Peyer's patch (tissue), 4 donors: ENCODE data around the gene EMCN. TPM values are rescaled to one million over a fixed set of nuclear protein-coding genes. Genes with fewer than 3 reads are reported as not detected.
"Not testable (repeated sequence)": the region's sequence is repeated elsewhere in the genome, so short reads cannot be mapped to it uniquely, and the experiment has no call there.

ENCODE experiments used
- DNase-seq, 3 donors: peaks; one replicate each; pipeline ENCODE4 v3.0.0-alpha.2; 2017 to 2019
- H3K27ac ChIP-seq, 4 donors: fragments of 200-600 bp; sonication (generic); one replicate each; pipeline ENCODE4 v1.5.1; 2016 to 2019
- H3K27me3 ChIP-seq, 2 donors: fragments of 200-600 bp; sonication (generic); one replicate each; pipeline ENCODE4 v1.5.1; 2019
- H3K36me3 ChIP-seq, 3 donors: fragments of 200-600 bp; sonication (generic); one replicate each; pipeline ENCODE4 v1.5.1; 2016 to 2019
- H3K4me1 ChIP-seq, 4 donors: fragments of 200-600 bp; sonication (generic); one replicate each; pipeline ENCODE4 v1.5.1; 2016 to 2019
- H3K4me3 ChIP-seq, 4 donors: fragments of 200-600 bp; sonication (generic); 1 replicate in 3 of 4; 2 replicates in 1 of 4; pipeline ENCODE4 v1.5.1; 2016 to 2019; ENCODE audit warnings: mild to moderate bottlenecking in 1 of 4
- H3K9me3 ChIP-seq, 4 donors: fragments of 200-600 bp; sonication (generic); one replicate each; pipeline ENCODE4 v1.5.1; 2016 to 2019; ENCODE audit warnings: mild to moderate bottlenecking in 1 of 4
- POLR2A ChIP-seq, 2 donors: fragments of 450-650 bp; IDR thresholded peaks; one replicate each; pipeline ENCODE4 v1.5.1; 2017; ENCODE audit warnings: antibody characterized with exemption in 2 of 2, mild to moderate bottlenecking in 2 of 2, moderate library complexity in 2 of 2
- total RNA-seq, 4 donors: library from RNA; depleted of rRNA; stranded (reverse); fragments of >200 nt; gene quantifications; one replicate each; pipeline ENCODE4 v1.1.0, GENCODE V29; 2016
- TF ChIP-seq, protein P1 (sequence below), 6 experiments: fragments of 450-650 bp in 4 of 6; fragments of 200-600 bp in 2 of 6; sonication (generic) in 1 of 6; IDR thresholded peaks; one replicate each; pipeline ENCODE4 v1.5.1; 2017 to 2019; ENCODE audit warnings: antibody characterized with exemption in 6 of 6, mild to moderate bottlenecking in 3 of 6, moderate library complexity in 1 of 6

EMCN gene
- total RNA-seq, 4 donors from 2014 or later: 1.2 to 42.1 (median 3.8) TPM

GRCh38 chr4:100547541-100548199 is 29.8 kb upstream of the EMCN start:
- DNase-seq: no peak
- Histone ChIP-seq H3K27me3 (no peaks in the 10 kb centered on the region), H3K4me3 (no peak overlapping the region), H3K4me1 (no peaks in the 10 kb centered on the region), H3K27ac (no peak overlapping the region), H3K9me3 (no peaks in the 10 kb centered on the region), H3K36me3 (no peaks in the 10 kb centered on the region)
- TF ChIP-seq, protein P1, sequence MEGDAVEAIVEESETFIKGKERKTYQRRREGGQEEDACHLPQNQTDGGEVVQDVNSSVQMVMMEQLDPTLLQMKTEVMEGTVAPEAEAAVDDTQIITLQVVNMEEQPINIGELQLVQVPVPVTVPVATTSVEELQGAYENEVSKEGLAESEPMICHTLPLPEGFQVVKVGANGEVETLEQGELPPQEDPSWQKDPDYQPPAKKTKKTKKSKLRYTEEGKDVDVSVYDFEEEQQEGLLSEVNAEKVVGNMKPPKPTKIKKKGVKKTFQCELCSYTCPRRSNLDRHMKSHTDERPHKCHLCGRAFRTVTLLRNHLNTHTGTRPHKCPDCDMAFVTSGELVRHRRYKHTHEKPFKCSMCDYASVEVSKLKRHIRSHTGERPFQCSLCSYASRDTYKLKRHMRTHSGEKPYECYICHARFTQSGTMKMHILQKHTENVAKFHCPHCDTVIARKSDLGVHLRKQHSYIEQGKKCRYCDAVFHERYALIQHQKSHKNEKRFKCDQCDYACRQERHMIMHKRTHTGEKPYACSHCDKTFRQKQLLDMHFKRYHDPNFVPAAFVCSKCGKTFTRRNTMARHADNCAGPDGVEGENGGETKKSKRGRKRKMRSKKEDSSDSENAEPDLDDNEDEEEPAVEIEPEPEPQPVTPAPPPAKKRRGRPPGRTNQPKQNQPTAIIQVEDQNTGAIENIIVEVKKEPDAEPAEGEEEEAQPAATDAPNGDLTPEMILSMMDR (IDR thresholded peaks at IDR 0.05): no peak
- TF ChIP-seq POLR2A (IDR thresholded peaks at IDR 0.05): no peak

DNA sequence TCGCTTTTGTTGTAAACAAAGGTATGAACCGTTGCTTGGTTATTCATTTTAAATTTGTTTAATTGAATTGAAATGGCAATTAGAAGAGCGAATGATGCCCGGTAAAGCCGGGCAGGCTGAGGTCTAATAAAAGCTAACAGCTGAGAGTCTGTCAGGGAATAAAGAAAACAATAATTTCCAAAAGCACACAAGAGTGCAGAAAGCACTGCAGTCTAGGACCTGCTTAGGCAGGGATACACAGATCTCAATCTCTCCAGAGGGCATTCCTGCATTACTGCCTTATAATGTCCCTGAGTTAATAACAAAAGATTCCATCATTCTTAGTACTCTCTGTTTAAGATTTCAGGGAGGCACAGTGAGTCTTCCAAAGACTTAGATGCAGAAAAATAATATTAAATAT is 27.6 kb upstream of the EMCN start:
- H3K27ac ChIP-seq: no peak overlapping the region
- H3K9me3 ChIP-seq: no peaks in the 10 kb centered on the region
- no peak for DNase-seq
- H3K4me1 ChIP-seq: no peaks in the 10 kb centered on the region
- H3K36me3 ChIP-seq: no peaks in the 10 kb centered on the region
- no peaks in the 10 kb centered on the region for H3K27me3 ChIP-seq
- TF ChIP-seq POLR2A (IDR thresholded peaks at IDR 0.05): no peak
- TF ChIP-seq, protein P1 (IDR thresholded peaks at IDR 0.05): no peak
- no peak overlapping the region for H3K4me3 ChIP-seq

DNA sequence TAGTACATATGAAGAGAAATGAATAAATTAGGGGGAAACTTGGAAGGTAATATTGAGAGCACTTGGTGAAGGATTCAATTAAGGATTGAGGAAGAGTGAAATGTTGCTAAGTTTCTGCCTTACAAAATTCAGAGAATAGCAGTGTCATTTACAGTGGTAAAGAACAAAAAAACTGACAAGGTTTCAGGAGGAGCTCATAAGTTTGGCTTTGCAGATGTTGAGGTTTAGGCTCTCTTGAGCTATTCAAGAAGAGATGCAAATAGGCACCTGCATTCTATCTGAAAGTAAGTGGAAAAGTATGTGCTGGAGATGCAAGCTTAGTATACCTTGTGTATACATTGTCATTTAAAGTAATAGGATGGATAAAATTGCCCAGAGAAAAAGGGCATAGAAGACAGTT is 22.3 kb upstream of the EMCN start:
- H3K36me3 ChIP-seq: no peaks in the 10 kb centered on the region
- H3K9me3 ChIP-seq: no peaks in the 10 kb centered on the region
- H3K27ac ChIP-seq: no peak overlapping the region
- no peaks in the 10 kb centered on the region for H3K4me1 ChIP-seq
- H3K4me3 ChIP-seq: no peak overlapping the region
- no peaks in the 10 kb centered on the region for H3K27me3 ChIP-seq
- no peak for TF ChIP-seq POLR2A (IDR thresholded peaks at IDR 0.05)
- TF ChIP-seq, protein P1 (IDR thresholded peaks at IDR 0.05): no peak
- DNase-seq: no peak

- Histone ChIP-seq H3K27ac (no peak overlapping the region), H3K4me1 (no peaks in the 10 kb centered on the region)
- DNase-seq: no peak
These were observed 21.9 kb upstream of the EMCN start for GRCh38 chr4:100539706-100540105.

GRCh38 chr4:100533741-100534140 is 15.9 kb upstream of the EMCN start:
- Histone ChIP-seq H3K4me1 (no peaks in the 10 kb centered on the region), H3K4me3 (no peak overlapping the region), H3K27me3 (no peaks in the 10 kb centered on the region), H3K36me3 (no peaks in the 10 kb centered on the region), H3K9me3 (no peaks in the 10 kb centered on the region), H3K27ac (no peak overlapping the region)
- TF ChIP-seq, protein P1 (IDR thresholded peaks at IDR 0.05): no peak
- TF ChIP-seq POLR2A (IDR thresholded peaks at IDR 0.05): no peak
- no peak for DNase-seq

More at GRCh38 chr4:100539706-100540105, 21.9 kb upstream of the EMCN start:
- H3K36me3 ChIP-seq: no peaks in the 10 kb centered on the region
- H3K27me3 ChIP-seq: no peaks in the 10 kb centered on the region
- no peaks in the 10 kb centered on the region for H3K9me3 ChIP-seq
- TF ChIP-seq, protein P1 (IDR thresholded peaks at IDR 0.05): no peak
- TF ChIP-seq POLR2A (IDR thresholded peaks at IDR 0.05): no peak
- H3K4me3 ChIP-seq: no peak overlapping the region

DNA sequence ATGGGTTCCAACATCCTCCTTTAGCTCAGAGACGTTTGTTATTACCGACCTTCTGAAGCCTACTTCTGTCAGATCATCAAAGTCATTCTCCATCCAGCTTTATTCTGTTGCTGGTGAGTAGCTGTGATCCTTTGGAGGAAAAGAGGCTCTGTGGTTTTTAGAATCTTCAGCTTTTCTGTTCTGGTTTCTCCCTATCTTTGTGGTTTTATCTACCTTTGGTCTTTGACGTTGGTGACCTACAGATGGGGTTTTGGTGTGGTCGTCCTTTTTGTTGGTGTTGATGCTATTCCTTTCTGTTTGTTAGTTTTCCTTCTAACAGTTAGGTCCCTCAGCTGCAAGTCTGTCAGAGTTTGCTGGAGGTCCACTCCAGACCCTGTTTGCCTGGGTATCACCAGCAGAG is 12.3 kb upstream of the EMCN start:
- H3K36me3 ChIP-seq, DNase-seq, H3K4me1 ChIP-seq, H3K9me3 ChIP-seq, H3K27ac ChIP-seq, H3K4me3 ChIP-seq, H3K27me3 ChIP-seq: not testable (repeated sequence)
